ENCODE measurements around the gene CDH12. TPM values are rescaled to one million over a fixed set of nuclear protein-coding genes. Genes with fewer than 3 reads are reported as not detected.
"Not testable (repeated sequence)": the region's sequence is repeated elsewhere in the genome, so short reads cannot be mapped to it uniquely, and the experiment has no call there.

The CDH12 gene
- total RNA-seq, 2 donors from 2014 or later: 0.90 to 1.9 TPM

DNA sequence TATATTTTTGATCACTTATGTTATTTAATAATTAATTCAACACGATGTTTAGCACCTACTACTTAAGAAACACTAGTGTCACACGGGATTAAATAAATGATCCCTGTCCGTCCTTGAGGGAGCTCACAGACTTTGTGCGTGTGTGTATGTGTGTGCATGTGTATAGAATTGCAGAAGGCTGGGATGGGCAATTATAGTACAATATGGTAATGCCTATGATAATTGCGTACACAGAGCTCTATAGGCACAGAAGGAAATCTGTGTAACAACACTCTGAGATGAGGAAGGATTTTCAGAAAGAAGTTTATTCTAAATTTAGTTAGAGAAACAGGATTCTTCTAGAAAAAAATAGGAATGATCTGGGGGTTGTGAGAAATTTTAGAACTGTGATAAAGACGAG, 76.9 kb downstream of the CDH12 start:
- no peak overlapping the region for H3K27ac Mint-ChIP-seq
- no peak for DNase-seq
- 94 to 100% methylated on average over 3 to 6 of the region's 6 CpGs for WGBS, 2 experiments (ENCODE audit: insufficient coverage in 1 of 2, insufficient read length in 1 of 2)

DNA sequence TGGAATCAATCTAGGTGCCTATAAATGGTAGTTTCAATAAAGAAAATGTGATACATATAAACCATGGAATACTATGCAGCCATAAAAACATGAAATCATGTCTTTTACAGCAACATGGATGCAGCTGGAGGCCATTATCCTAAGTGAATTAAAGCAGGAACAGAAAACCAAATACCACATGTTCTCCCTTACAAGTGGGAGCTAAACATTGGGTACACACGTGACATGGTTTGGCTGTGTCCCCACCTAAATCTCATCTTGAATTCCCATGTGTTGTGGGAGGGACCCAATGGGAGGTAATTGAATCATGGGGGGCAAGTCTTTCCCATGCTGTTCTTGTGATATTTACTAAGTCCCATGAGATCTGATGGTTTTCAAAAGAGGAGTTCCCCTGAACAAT, 78.9 kb downstream of the CDH12 start:
- H3K4me1 Mint-ChIP-seq; H3K27ac Mint-ChIP-seq; DNase-seq; H3K36me3 ChIP-seq (ENCODE audit: control insufficient read depth, insufficient read depth, low read length); H3K9me3 ChIP-seq (ENCODE audit: control insufficient read depth, low read length); H3K27ac ChIP-seq (ENCODE audit: low read depth, low read length); H3K27me3 Mint-ChIP-seq (ENCODE audit: insufficient read depth); H3K9me3 Mint-ChIP-seq; H3K36me3 Mint-ChIP-seq (ENCODE audit: low read depth); H3K4me3 ChIP-seq (ENCODE audit: low read length); H3K9ac ChIP-seq (ENCODE audit: extremely low read depth, low read length, poor library complexity, severe bottlenecking); H3K4me1 ChIP-seq (ENCODE audit: control insufficient read depth, insufficient read depth, low read length); H3K4me3 Mint-ChIP-seq; H3K27me3 ChIP-seq (ENCODE audit: control insufficient read depth, insufficient read depth, low read length, poor library complexity, severe bottlenecking): not testable (repeated sequence)
- WGBS, 2 experiments (ENCODE audit: insufficient coverage in 1 of 2, insufficient read length in 1 of 2): 94 to 100% methylated on average over 1 of the region's 1 CpG

More for the DNA sequence above, 76.9 kb downstream of the CDH12 start:
- no peaks in the 10 kb centered on the region for H3K9me3 Mint-ChIP-seq
- H3K4me3 Mint-ChIP-seq: no peak overlapping the region
- H3K9ac ChIP-seq (ENCODE audit: extremely low read depth, low read length, poor library complexity, severe bottlenecking): no peak overlapping the region
- H3K9me3 ChIP-seq (ENCODE audit: control insufficient read depth, low read length): no peaks in the 10 kb centered on the region
- no peaks in the 10 kb centered on the region for H3K36me3 ChIP-seq (ENCODE audit: control insufficient read depth, insufficient read depth, low read length)
- TF ChIP-seq, protein P1, sequence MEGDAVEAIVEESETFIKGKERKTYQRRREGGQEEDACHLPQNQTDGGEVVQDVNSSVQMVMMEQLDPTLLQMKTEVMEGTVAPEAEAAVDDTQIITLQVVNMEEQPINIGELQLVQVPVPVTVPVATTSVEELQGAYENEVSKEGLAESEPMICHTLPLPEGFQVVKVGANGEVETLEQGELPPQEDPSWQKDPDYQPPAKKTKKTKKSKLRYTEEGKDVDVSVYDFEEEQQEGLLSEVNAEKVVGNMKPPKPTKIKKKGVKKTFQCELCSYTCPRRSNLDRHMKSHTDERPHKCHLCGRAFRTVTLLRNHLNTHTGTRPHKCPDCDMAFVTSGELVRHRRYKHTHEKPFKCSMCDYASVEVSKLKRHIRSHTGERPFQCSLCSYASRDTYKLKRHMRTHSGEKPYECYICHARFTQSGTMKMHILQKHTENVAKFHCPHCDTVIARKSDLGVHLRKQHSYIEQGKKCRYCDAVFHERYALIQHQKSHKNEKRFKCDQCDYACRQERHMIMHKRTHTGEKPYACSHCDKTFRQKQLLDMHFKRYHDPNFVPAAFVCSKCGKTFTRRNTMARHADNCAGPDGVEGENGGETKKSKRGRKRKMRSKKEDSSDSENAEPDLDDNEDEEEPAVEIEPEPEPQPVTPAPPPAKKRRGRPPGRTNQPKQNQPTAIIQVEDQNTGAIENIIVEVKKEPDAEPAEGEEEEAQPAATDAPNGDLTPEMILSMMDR (conservative IDR thresholded peaks at IDR 0.05): no peak
- no peaks in the 10 kb centered on the region for H3K4me1 Mint-ChIP-seq
- no peaks in the 10 kb centered on the region for H3K36me3 Mint-ChIP-seq (ENCODE audit: low read depth)
- H3K4me1 ChIP-seq (ENCODE audit: control insufficient read depth, insufficient read depth, low read length): no peaks in the 10 kb centered on the region
- H3K27ac ChIP-seq (ENCODE audit: low read depth, low read length): no peak overlapping the region
- H3K4me3 ChIP-seq (ENCODE audit: low read length): no peak overlapping the region
- H3K27me3 Mint-ChIP-seq (ENCODE audit: insufficient read depth): no peaks in the 10 kb centered on the region
- H3K27me3 ChIP-seq (ENCODE audit: control insufficient read depth, insufficient read depth, low read length, poor library complexity, severe bottlenecking): no peaks in the 10 kb centered on the region

DNA sequence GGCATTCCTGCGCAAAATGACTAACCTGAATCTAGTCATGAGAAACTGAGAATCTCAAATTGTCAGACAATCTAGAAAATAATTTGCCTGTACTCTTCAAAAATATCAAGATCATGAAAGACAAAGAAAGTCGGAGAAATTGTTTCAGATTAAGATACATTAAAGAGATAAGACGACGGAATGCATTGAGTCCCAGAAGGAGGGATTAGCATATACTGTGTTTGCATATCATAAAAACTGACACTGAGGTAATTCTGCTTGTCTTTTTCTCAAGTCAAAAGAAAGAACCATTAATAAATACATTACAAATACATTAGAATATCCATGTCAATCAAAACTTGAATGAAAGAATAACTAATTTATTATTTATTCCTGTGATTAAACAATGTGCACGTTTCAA, 88.4 kb downstream of the CDH12 start:
- Histone ChIP-seq H3K9ac (ENCODE audit: extremely low read depth, low read length, poor library complexity, severe bottlenecking) (no peak overlapping the region), H3K4me3 (ENCODE audit: low read length) (no peak overlapping the region), H3K36me3 (ENCODE audit: control insufficient read depth, insufficient read depth, low read length) (no peaks in the 10 kb centered on the region), H3K27ac (ENCODE audit: low read depth, low read length) (no peak overlapping the region), H3K27me3 (ENCODE audit: control insufficient read depth, insufficient read depth, low read length, poor library complexity, severe bottlenecking) (no peaks in the 10 kb centered on the region), H3K9me3 (ENCODE audit: control insufficient read depth, low read length) (no peaks in the 10 kb centered on the region), H3K4me1 (ENCODE audit: control insufficient read depth, insufficient read depth, low read length) (no peaks in the 10 kb centered on the region)
- Mint-ChIP-seq H3K36me3 (ENCODE audit: low read depth) (no peaks in the 10 kb centered on the region), H3K9me3 (no peaks in the 10 kb centered on the region), H3K4me3 (no peak overlapping the region), H3K4me1 (peaks cover 9% of the 10 kb centered on the region), H3K27me3 (ENCODE audit: insufficient read depth) (no peaks in the 10 kb centered on the region), H3K27ac (no peak overlapping the region)
- no peak for DNase-seq
- 93 to 100% methylated on average over 1 to 5 of the region's 5 CpGs for WGBS, 2 experiments (ENCODE audit: insufficient coverage in 1 of 2, insufficient read length in 1 of 2)
- TF ChIP-seq, protein P1 (conservative IDR thresholded peaks at IDR 0.05): no peak

DNA sequence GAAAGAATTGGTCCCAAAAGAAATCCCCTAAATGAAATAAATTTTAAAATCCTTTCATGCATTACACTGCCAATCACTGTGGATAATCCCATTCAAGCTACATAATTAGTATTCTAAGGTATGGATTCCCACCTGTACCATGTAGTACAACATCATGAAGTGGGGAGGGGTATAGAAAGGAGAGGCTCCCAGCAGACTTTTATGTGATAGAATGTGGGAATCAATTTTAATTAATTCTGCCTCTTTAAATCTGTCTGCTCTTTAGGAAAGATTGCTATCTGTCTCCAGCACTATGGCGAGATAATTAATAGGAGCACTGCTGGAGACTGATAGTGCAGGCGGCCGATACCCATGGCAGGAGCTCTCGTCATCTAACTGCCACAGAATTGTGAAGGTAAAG, 95.4 kb downstream of the CDH12 start:
- TF ChIP-seq, protein P1 (conservative IDR thresholded peaks at IDR 0.05): no peak
- Histone ChIP-seq H3K4me3 (ENCODE audit: low read length) (no peak overlapping the region), H3K27me3 (ENCODE audit: control insufficient read depth, insufficient read depth, low read length, poor library complexity, severe bottlenecking) (no peaks in the 10 kb centered on the region), H3K36me3 (ENCODE audit: control insufficient read depth, insufficient read depth, low read length) (no peaks in the 10 kb centered on the region), H3K9ac (ENCODE audit: extremely low read depth, low read length, poor library complexity, severe bottlenecking) (no peak overlapping the region), H3K27ac (ENCODE audit: low read depth, low read length) (no peak overlapping the region), H3K4me1 (ENCODE audit: control insufficient read depth, insufficient read depth, low read length) (no peaks in the 10 kb centered on the region), H3K9me3 (ENCODE audit: control insufficient read depth, low read length) (no peaks in the 10 kb centered on the region)
- no peak overlapping the region for H3K4me3 Mint-ChIP-seq
- no peak for DNase-seq
- no peak overlapping the region for H3K27ac Mint-ChIP-seq
- peaks cover 3% of the 10 kb centered on the region for H3K9me3 Mint-ChIP-seq
- no peaks in the 10 kb centered on the region for H3K36me3 Mint-ChIP-seq (ENCODE audit: low read depth)
- peaks cover 7% of the 10 kb centered on the region for H3K4me1 Mint-ChIP-seq
- WGBS, 2 experiments (ENCODE audit: insufficient coverage in 1 of 2, insufficient read length in 1 of 2): 85% methylated on average over 4 of the region's 4 CpGs; no CpG with 5 or more reads in 1 of the 2 experiments
- no peaks in the 10 kb centered on the region for H3K27me3 Mint-ChIP-seq (ENCODE audit: insufficient read depth)

Data from endodermal cell (in vitro differentiated cells).